ENCODE measurements around the gene SERPINB8. TPM values are rescaled to one million over a fixed set of nuclear protein-coding genes. Genes with fewer than 3 reads are reported as not detected.

The SERPINB8 gene
- total RNA-seq, 4 donors from 2014 or later = 9.0 to 32.7 (median 20.2) TPM

- no peak for ATAC-seq (ENCODE audit: low FRiP score)
- DNase-seq (ENCODE audit: low spot score) = no peak
- no peak for TF ChIP-seq CTCF (IDR thresholded peaks at IDR 0.05)
Measured at GRCh38 chr18:63980027-63980426, 10.1 kb downstream of the SERPINB8 start.

GRCh38 chr18:63980896-63981460, 11.1 kb downstream of the SERPINB8 start:
- DNase-seq (ENCODE audit: low spot score) (no peak), ATAC-seq (ENCODE audit: low FRiP score) (no peak)
- TF ChIP-seq CTCF (IDR thresholded peaks at IDR 0.05) = no peak

- no peak for DNase-seq (ENCODE audit: low spot score)
- ATAC-seq (ENCODE audit: low FRiP score) = no peak
- TF ChIP-seq CTCF (IDR thresholded peaks at IDR 0.05) = no peak
Measured at GRCh38 chr18:63981719-63982118, 11.8 kb downstream of the SERPINB8 start.

GRCh38 chr18:63982361-63982760, 12.5 kb downstream of the SERPINB8 start:
- no peak for TF ChIP-seq CTCF (IDR thresholded peaks at IDR 0.05)

GRCh38 chr18:63986885-63987284, 17.0 kb downstream of the SERPINB8 start:
- DNase-seq (ENCODE audit: low spot score) (no peak), ATAC-seq (ENCODE audit: low FRiP score) (no peak)
- no peak for TF ChIP-seq CTCF (IDR thresholded peaks at IDR 0.05)

More at GRCh38 chr18:63982361-63982760, 12.5 kb downstream of the SERPINB8 start:
- no peak for ATAC-seq (ENCODE audit: low FRiP score)
- DNase-seq (ENCODE audit: low spot score) = no peak

GRCh38 chr18:63987743-63988142, 17.9 kb downstream of the SERPINB8 start:
- no peak for DNase-seq (ENCODE audit: low spot score)
- no peak for ATAC-seq (ENCODE audit: low FRiP score)
- TF ChIP-seq CTCF (IDR thresholded peaks at IDR 0.05) = no peak

- TF ChIP-seq CTCF (IDR thresholded peaks at IDR 0.05) = no peak
- ATAC-seq (ENCODE audit: low FRiP score) = no peak
- DNase-seq (ENCODE audit: low spot score) = no peak
Measured at GRCh38 chr18:63992751-63993150, 22.9 kb downstream of the SERPINB8 start.
